Measurements from ENCODE around the gene MKKS.

GRCh38 chr20:10381477-10381876 lies 52.5 kb downstream of the MKKS start:
- peak; percentile 24 for TF ChIP-seq CTCF (IDR thresholded peaks at IDR 0.05; ENCODE audit: borderline replicate concordance, extremely low read depth, low read length, poor library complexity, severe bottlenecking)
- TF ChIP-seq EZH2 (IDR thresholded peaks at IDR 0.05; ENCODE audit: borderline replicate concordance, low read depth, low read length, severe bottlenecking) = no peak
